Panc1 (cell line): ENCODE results near the gene UBE2L6. TPM values are rescaled to one million over a fixed set of nuclear protein-coding genes. Genes with fewer than 3 reads are reported as not detected.

ENCODE experiments used
- ATAC-seq: fragments of 200-7000 bp; cut with Tn5 transposase; 2 replicates; pipeline ENCODE4 v1.9.1; 2020; ENCODE audit warnings: mild to moderate bottlenecking, moderate library complexity
- BruUV-seq: library from RNA; stranded (reverse); fragments of 400-500 nt; replicated peaks from 2 replicates; lab custom pipeline; 2021; lab: Mats Ljungman, UMichigan
- CTCF ChIA-PET: fragments of 300-600 bp; sonication (Branson Sonifier 250); formaldehyde crosslinking; loops from one replicate; lab custom pipeline; 2022; ENCODE audit warnings: antibody characterized with exemption; lab: Charles Lee
- POLR2A ChIA-PET: fragments of 300-600 bp; sonication (Branson Sonifier 250); formaldehyde crosslinking; loops from one replicate; lab custom pipeline; 2022; ENCODE audit warnings: antibody characterized with exemption; lab: Charles Lee
- DNase-seq: peaks from one replicate; pipeline ENCODE4 v3.0.0-alpha.2; 2010; ENCODE audit warnings: low read depth, low spot score
- H3K27ac ChIP-seq: 2 replicates; pipeline ENCODE4 v1.5.1; 2011; ENCODE audit warnings: mild to moderate bottlenecking, low read length, inconsistent platforms
- H3K27me3 ChIP-seq: fragments of 200-500 bp; sonication (Bioruptor generic); 2 replicates; pipeline ENCODE4 v1.6.0; 2014; ENCODE audit warnings: low read length, inconsistent platforms; ENCODE audit not compliant: control insufficient read depth, insufficient read depth
- H3K36me3 ChIP-seq: fragments of 200-500 bp; sonication (Bioruptor generic); 2 replicates; pipeline ENCODE4 v1.5.1; 2014; ENCODE audit warnings: inconsistent platforms, mild to moderate bottlenecking, low read length, moderate library complexity; ENCODE audit not compliant: control insufficient read depth, insufficient read depth
- H3K4me1 ChIP-seq: 2 replicates; pipeline ENCODE4 v1.5.1; 2011; ENCODE audit warnings: inconsistent platforms, mild to moderate bottlenecking, low read length, moderate library complexity; ENCODE audit not compliant: control insufficient read depth, insufficient read depth
- H3K4me3 ChIP-seq, 2 experiments: 2 replicates each; pipeline ENCODE4 v1.5.1; 2011 to 2012; ENCODE audit warnings: low read depth in 2 of 2, low read length in 2 of 2, mild to moderate bottlenecking in 2 of 2, inconsistent platforms in 1 of 2, moderate library complexity in 1 of 2
- H3K9me3 ChIP-seq: fragments of 200-500 bp; sonication (Bioruptor generic); 2 replicates; pipeline ENCODE4 v1.5.1; 2014; ENCODE audit warnings: low read depth, mild to moderate bottlenecking, inconsistent platforms, low read length, moderate library complexity; ENCODE audit not compliant: control insufficient read depth, insufficient read depth
- POLR2AphosphoS5 ChIP-seq: IDR thresholded peaks from 2 replicates; pipeline ENCODE4 v1.6.1; 2012; ENCODE audit warnings: mild to moderate bottlenecking, low read depth, low read length, moderate library complexity
- SIN3A ChIP-seq: IDR thresholded peaks from 2 replicates; pipeline ENCODE4 v1.6.1; 2012; ENCODE audit warnings: low read depth, mild to moderate bottlenecking, low read length, moderate library complexity, borderline replicate concordance; ENCODE audit not compliant: insufficient read depth
- TCF7L2 ChIP-seq: IDR thresholded peaks from 2 replicates; pipeline ENCODE4 v1.6.1; 2011; ENCODE audit warnings: mild to moderate bottlenecking, low read depth, low read length, inconsistent platforms
- in situ Hi-C: cut with HindIII; loops from 2 replicates; pipeline ENCODE4 v1.10.0; 2016; ENCODE audit warnings: low sequenced_read_pairs, low pct_unique_long_range_greater_than_20kb
- intact Hi-C: fragments of 100-400 bp; cut with micrococcal nuclease; formaldehyde crosslinking; loops from one replicate; pipeline ENCODE4 v1.10.0; 2022; ENCODE audit not compliant: unreplicated experiment
- total RNA-seq: library from RNA; stranded (reverse); gene quantifications from one replicate; pipeline ENCODE4 v1.2.1, GENCODE V29; 2021; ENCODE audit not compliant: unreplicated experiment
- TF ChIP-seq, protein P1 (sequence below), 2 experiments: IDR thresholded peaks; 2 replicates each; pipeline ENCODE4 v1.6.1; 2011 to 2012; ENCODE audit warnings: low read depth in 2 of 2, control low read depth in 1 of 2, low read length in 1 of 2, mild to moderate bottlenecking in 1 of 2, moderate library complexity in 1 of 2; ENCODE audit not compliant: insufficient read depth in 1 of 2
- TF ChIP-seq, protein P2 (sequence below): fragments of 450-650 bp; IDR thresholded peaks from 2 replicates; pipeline ENCODE4 v1.5.1; 2017; ENCODE audit warnings: mild to moderate bottlenecking

Gene UBE2L6
- total RNA-seq, 1 experiment from 2014 or later, result 19.1 TPM

DNA sequence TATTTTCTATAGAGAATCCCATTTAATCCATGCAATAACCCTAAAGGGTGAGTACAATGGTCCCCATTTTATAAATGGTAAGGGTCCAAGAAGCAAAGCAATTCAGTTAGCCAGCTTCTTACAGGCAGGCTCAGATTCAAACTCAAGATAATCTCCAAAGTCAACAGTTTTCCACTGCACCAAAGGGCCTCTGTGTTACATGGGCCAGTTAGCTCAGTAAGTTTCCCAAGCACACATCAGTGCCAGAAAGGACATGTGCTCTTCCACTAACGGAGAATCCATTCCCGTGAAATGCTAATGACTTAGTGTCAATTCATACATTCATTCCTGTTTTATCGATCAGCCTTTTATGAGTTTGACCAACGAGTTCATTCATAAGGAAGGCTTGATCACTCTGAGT is 63.0 kb downstream of the UBE2L6 start:
- in situ Hi-C loops (no loop called here), intact Hi-C loops (no loop called here)
- DNase-seq (no peak), ATAC-seq (no peak)
- ChIA-PET POLR2A (interaction anchor here (0.6 kb wide), 1 partner anchor 12 kb away, joined by 3 read pairs; no protein-coding TSS in a partner anchor), CTCF (interaction anchor here (0.6 kb wide), 1 partner anchor 41 kb away, joined by 5 read pairs; no protein-coding TSS in a partner anchor)
- H3K4me1 ChIP-seq, result peaks cover 6% of the 10 kb centered on the region; the same call in 1 of the 2 replicates
- BruUV-seq, result no TSS peak
- no peak overlapping the region for H3K4me3 ChIP-seq
- TF ChIP-seq, protein P1, sequence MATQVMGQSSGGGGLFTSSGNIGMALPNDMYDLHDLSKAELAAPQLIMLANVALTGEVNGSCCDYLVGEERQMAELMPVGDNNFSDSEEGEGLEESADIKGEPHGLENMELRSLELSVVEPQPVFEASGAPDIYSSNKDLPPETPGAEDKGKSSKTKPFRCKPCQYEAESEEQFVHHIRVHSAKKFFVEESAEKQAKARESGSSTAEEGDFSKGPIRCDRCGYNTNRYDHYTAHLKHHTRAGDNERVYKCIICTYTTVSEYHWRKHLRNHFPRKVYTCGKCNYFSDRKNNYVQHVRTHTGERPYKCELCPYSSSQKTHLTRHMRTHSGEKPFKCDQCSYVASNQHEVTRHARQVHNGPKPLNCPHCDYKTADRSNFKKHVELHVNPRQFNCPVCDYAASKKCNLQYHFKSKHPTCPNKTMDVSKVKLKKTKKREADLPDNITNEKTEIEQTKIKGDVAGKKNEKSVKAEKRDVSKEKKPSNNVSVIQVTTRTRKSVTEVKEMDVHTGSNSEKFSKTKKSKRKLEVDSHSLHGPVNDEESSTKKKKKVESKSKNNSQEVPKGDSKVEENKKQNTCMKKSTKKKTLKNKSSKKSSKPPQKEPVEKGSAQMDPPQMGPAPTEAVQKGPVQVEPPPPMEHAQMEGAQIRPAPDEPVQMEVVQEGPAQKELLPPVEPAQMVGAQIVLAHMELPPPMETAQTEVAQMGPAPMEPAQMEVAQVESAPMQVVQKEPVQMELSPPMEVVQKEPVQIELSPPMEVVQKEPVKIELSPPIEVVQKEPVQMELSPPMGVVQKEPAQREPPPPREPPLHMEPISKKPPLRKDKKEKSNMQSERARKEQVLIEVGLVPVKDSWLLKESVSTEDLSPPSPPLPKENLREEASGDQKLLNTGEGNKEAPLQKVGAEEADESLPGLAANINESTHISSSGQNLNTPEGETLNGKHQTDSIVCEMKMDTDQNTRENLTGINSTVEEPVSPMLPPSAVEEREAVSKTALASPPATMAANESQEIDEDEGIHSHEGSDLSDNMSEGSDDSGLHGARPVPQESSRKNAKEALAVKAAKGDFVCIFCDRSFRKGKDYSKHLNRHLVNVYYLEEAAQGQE (IDR thresholded peaks at IDR 0.05; ENCODE audit: insufficient read depth in 1 of 2, low read depth in 2 of 2, low read length in 1 of 2), result no peak
- TF ChIP-seq, protein P2, sequence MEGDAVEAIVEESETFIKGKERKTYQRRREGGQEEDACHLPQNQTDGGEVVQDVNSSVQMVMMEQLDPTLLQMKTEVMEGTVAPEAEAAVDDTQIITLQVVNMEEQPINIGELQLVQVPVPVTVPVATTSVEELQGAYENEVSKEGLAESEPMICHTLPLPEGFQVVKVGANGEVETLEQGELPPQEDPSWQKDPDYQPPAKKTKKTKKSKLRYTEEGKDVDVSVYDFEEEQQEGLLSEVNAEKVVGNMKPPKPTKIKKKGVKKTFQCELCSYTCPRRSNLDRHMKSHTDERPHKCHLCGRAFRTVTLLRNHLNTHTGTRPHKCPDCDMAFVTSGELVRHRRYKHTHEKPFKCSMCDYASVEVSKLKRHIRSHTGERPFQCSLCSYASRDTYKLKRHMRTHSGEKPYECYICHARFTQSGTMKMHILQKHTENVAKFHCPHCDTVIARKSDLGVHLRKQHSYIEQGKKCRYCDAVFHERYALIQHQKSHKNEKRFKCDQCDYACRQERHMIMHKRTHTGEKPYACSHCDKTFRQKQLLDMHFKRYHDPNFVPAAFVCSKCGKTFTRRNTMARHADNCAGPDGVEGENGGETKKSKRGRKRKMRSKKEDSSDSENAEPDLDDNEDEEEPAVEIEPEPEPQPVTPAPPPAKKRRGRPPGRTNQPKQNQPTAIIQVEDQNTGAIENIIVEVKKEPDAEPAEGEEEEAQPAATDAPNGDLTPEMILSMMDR, result no peak
- TF ChIP-seq TCF7L2, result no peak
- TF ChIP-seq SIN3A, result no peak
- no peak for TF ChIP-seq POLR2AphosphoS5
- no peaks in the 10 kb centered on the region for H3K36me3 ChIP-seq
- no peak overlapping the region for H3K27ac ChIP-seq
- no peaks in the 10 kb centered on the region for H3K9me3 ChIP-seq
- no peaks in the 10 kb centered on the region for H3K27me3 ChIP-seq

DNA sequence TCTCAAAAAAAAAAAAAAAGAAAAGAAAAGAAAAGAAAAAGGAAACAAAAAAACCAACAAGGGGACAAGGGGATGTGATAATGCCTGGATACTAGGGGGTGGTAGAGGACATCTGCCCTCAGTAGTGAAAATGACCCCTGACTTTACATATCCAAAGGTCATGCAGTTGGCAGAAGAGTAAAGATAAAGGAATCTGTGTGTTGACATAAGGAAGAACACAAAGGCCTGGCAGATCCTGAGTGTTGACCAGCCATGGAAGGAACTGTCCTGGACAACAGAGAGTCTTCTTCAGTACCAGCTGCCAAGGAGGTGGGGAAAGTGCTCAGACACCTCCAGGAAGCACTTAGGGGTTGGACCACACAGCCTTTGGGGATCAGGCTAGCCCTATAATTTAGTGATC is 64.6 kb downstream of the UBE2L6 start:
- TF ChIP-seq TCF7L2 (no peak), POLR2AphosphoS5 (no peak), SIN3A (no peak)
- TF ChIP-seq, protein P2, result no peak
- TF ChIP-seq, protein P1 (IDR thresholded peaks at IDR 0.05; ENCODE audit: insufficient read depth in 1 of 2, low read depth in 2 of 2, low read length in 1 of 2), result no peak
- ChIA-PET POLR2A (no interaction called here), CTCF (interaction anchor here (0.6 kb wide), 1 partner anchor 9 kb away, joined by 3 read pairs; no protein-coding TSS in a partner anchor)
- Histone ChIP-seq H3K27me3 (no peaks in the 10 kb centered on the region), H3K9me3 (no peaks in the 10 kb centered on the region), H3K4me3 (no peak overlapping the region), H3K27ac (no peak overlapping the region), H3K36me3 (no peaks in the 10 kb centered on the region), H3K4me1 (peaks cover 6% of the 10 kb centered on the region; the same call in 1 of the 2 replicates)
- BruUV-seq, result no TSS peak
- intact Hi-C loops (no loop called here), in situ Hi-C loops (no loop called here)
- no peak for ATAC-seq
- DNase-seq, result no peak
